MCF 10A (cell line): ENCODE results near the gene ABCB9. TPM values are rescaled to one million over a fixed set of nuclear protein-coding genes. Genes with fewer than 3 reads are reported as not detected.

Experiments used
- BruUV-seq: library from RNA; stranded (reverse); fragments of 400-500 nt; replicated peaks from 2 replicates; lab custom pipeline; 2021; lab: Mats Ljungman, UMichigan
- CTCF ChIA-PET: fragments of 300-600 bp; sonication (Branson Sonifier 250); formaldehyde crosslinking; extraction: SDS; loops from one replicate; lab custom pipeline; 2021; ENCODE audit warnings: antibody characterized with exemption, inconsistent platforms; lab: Yijun Ruan, JAX
- POLR2A ChIA-PET: fragments of 300-600, 350-650 bp; sonication (Branson Sonifier 250); formaldehyde crosslinking; extraction: SDS; loops from one replicate; lab custom pipeline; 2020; ENCODE audit warnings: antibody characterized with exemption, inconsistent platforms; lab: Yijun Ruan, JAX
- DNase-seq: peaks from one replicate; pipeline ENCODE4 v3.0.0-alpha.2; 2018; ENCODE audit not compliant: unreplicated experiment
- H3K27ac Mint-ChIP-seq: one replicate; pipeline ENCODE4 v1.8.0; 2022; ENCODE audit warnings: mild to moderate bottlenecking, low read depth, mixed read lengths; ENCODE audit not compliant: unreplicated experiment
- H3K27me3 Mint-ChIP-seq: one replicate; pipeline ENCODE4 v1.8.0; 2022; ENCODE audit warnings: mixed read lengths; ENCODE audit not compliant: insufficient read depth, unreplicated experiment
- H3K36me3 Mint-ChIP-seq: one replicate; pipeline ENCODE4 v1.8.0; 2022; ENCODE audit warnings: mild to moderate bottlenecking, moderate library complexity, mixed read lengths; ENCODE audit not compliant: insufficient read depth, unreplicated experiment
- H3K4me1 Mint-ChIP-seq: one replicate; pipeline ENCODE4 v1.8.0; 2022; ENCODE audit warnings: mixed read lengths; ENCODE audit not compliant: insufficient read depth, unreplicated experiment
- H3K4me3 Mint-ChIP-seq: one replicate; pipeline ENCODE4 v1.8.0; 2022; ENCODE audit warnings: mild to moderate bottlenecking, moderate library complexity, mixed read lengths; ENCODE audit not compliant: unreplicated experiment
- H3K9me3 Mint-ChIP-seq: one replicate; pipeline ENCODE4 v1.8.0; 2022; ENCODE audit warnings: mixed read lengths; ENCODE audit not compliant: unreplicated experiment
- CTCF ChIP-seq: fragments of 200-600 bp; IDR thresholded peaks from one replicate; pipeline ENCODE4 v1.8.0; 2022; ENCODE audit warnings: antibody characterized with exemption, mild to moderate bottlenecking; ENCODE audit not compliant: unreplicated experiment
- intact Hi-C: fragments of 100-400 bp; cut with micrococcal nuclease; formaldehyde crosslinking; loops from 2 replicates; pipeline ENCODE4 v1.14.1; 2022
- microRNA-seq: library from miRNA; unstranded; fragments of <30 nt; microRNA quantifications from one replicate; pipeline ENCODE4 v1.2.0, GENCODE V29; 2022
- total RNA-seq: library from RNA; stranded (reverse); gene quantifications from 2 replicates; pipeline ENCODE4 v1.2.3, GENCODE V29; 2022

Gene ABCB9
- total RNA-seq, 1 experiment from 2014 or later: 1.6 TPM

- ChIA-PET POLR2A (interaction anchor here (0.7 to 1.3 kb wide), 3 partner anchors 11 to 353 kb away, joined by 3 read pairs; partner anchors contain the start of gene MPHOSPH9), CTCF (interaction anchor here (0.6 to 1.3 kb wide), 4 partner anchors 9 to 833 kb away, joined by 3 to 7 read pairs (median 4); no protein-coding TSS in a partner anchor)
- DNase-seq: no peak
- peaks cover 16% of the 10 kb centered on the region for H3K4me1 Mint-ChIP-seq
- H3K36me3 Mint-ChIP-seq: peaks cover 12% of the 10 kb centered on the region
- H3K27ac Mint-ChIP-seq: peak overlapping the region; percentile 62
- no peaks in the 10 kb centered on the region for H3K27me3 Mint-ChIP-seq
- H3K4me3 Mint-ChIP-seq: no peak overlapping the region
- no peaks in the 10 kb centered on the region for H3K9me3 Mint-ChIP-seq
- TF ChIP-seq CTCF: no peak
- no TSS peak for BruUV-seq
- intact Hi-C loops: no loop called here
Measured at GRCh38 chr12:122880155-122880667, 86.1 kb downstream of the ABCB9 start.

Small RNAs within 50 kb of the gene (microRNA-seq; reads per million reads assigned to microRNA genes)
- gene MIR4304: not detected

Other genes starting within 250 kb of the ABCB9 start
- not detected in 2 replicates for gene HCAR3, start 249.7 kb downstream of the ABCB9 start, total RNA-seq
- not detected in 2 replicates for gene HCAR1, start 235.6 kb downstream of the ABCB9 start, total RNA-seq
- gene DENR, start 213.6 kb downstream of the ABCB9 start, total RNA-seq: 87.9 and 104 TPM in 2 replicates
- gene CCDC62, start 191.9 kb downstream of the ABCB9 start, total RNA-seq: 0.51 and 0.81 TPM in 2 replicates
- gene HIP1R, start 131.0 kb downstream of the ABCB9 start, total RNA-seq: 41.6 and 44.6 TPM in 2 replicates
- gene VPS37B, start 70.3 kb downstream of the ABCB9 start, total RNA-seq: 33.8 and 37.6 TPM in 2 replicates
- 17.5 and 22.5 TPM in 2 replicates for gene OGFOD2, start 8.8 kb upstream of the ABCB9 start, total RNA-seq
- gene ARL6IP4, start 14.2 kb upstream of the ABCB9 start, total RNA-seq: 198 and 238 TPM in 2 replicates
- 7.2 and 10.5 TPM in 2 replicates for gene PITPNM2, start 184.6 kb upstream of the ABCB9 start, total RNA-seq